MCF 10A (cell line): ENCODE results near the gene RPL12. TPM values are rescaled to one million over a fixed set of nuclear protein-coding genes. Genes with fewer than 3 reads are reported as not detected.

ENCODE experiments used
- BruUV-seq: library from RNA; stranded (reverse); fragments of 400-500 nt; replicated peaks from 2 replicates; lab custom pipeline; 2021; lab: Mats Ljungman, UMichigan
- CTCF ChIA-PET: fragments of 300-600 bp; sonication (Branson Sonifier 250); formaldehyde crosslinking; extraction: SDS; loops from one replicate; lab custom pipeline; 2021; ENCODE audit warnings: antibody characterized with exemption, inconsistent platforms; lab: Yijun Ruan, JAX
- POLR2A ChIA-PET: fragments of 300-600, 350-650 bp; sonication (Branson Sonifier 250); formaldehyde crosslinking; extraction: SDS; loops from one replicate; lab custom pipeline; 2020; ENCODE audit warnings: antibody characterized with exemption, inconsistent platforms; lab: Yijun Ruan, JAX
- DNase-seq: peaks from one replicate; pipeline ENCODE4 v3.0.0-alpha.2; 2018; ENCODE audit not compliant: unreplicated experiment
- H3K27ac Mint-ChIP-seq: one replicate; pipeline ENCODE4 v1.8.0; 2022; ENCODE audit warnings: mild to moderate bottlenecking, low read depth, mixed read lengths; ENCODE audit not compliant: unreplicated experiment
- H3K27me3 Mint-ChIP-seq: one replicate; pipeline ENCODE4 v1.8.0; 2022; ENCODE audit warnings: mixed read lengths; ENCODE audit not compliant: insufficient read depth, unreplicated experiment
- H3K36me3 Mint-ChIP-seq: one replicate; pipeline ENCODE4 v1.8.0; 2022; ENCODE audit warnings: mild to moderate bottlenecking, moderate library complexity, mixed read lengths; ENCODE audit not compliant: insufficient read depth, unreplicated experiment
- H3K4me1 Mint-ChIP-seq: one replicate; pipeline ENCODE4 v1.8.0; 2022; ENCODE audit warnings: mixed read lengths; ENCODE audit not compliant: insufficient read depth, unreplicated experiment
- H3K4me3 Mint-ChIP-seq: one replicate; pipeline ENCODE4 v1.8.0; 2022; ENCODE audit warnings: mild to moderate bottlenecking, moderate library complexity, mixed read lengths; ENCODE audit not compliant: unreplicated experiment
- H3K9me3 Mint-ChIP-seq: one replicate; pipeline ENCODE4 v1.8.0; 2022; ENCODE audit warnings: mixed read lengths; ENCODE audit not compliant: unreplicated experiment
- intact Hi-C: fragments of 100-400 bp; cut with micrococcal nuclease; formaldehyde crosslinking; loops from 2 replicates; pipeline ENCODE4 v1.14.1; 2022
- total RNA-seq: library from RNA; stranded (reverse); gene quantifications from 2 replicates; pipeline ENCODE4 v1.2.3, GENCODE V29; 2022
- TF ChIP-seq, protein P1 (sequence below): fragments of 200-600 bp; IDR thresholded peaks from one replicate; pipeline ENCODE4 v1.8.0; 2022; ENCODE audit warnings: antibody characterized with exemption, mild to moderate bottlenecking; ENCODE audit not compliant: unreplicated experiment

Gene RPL12
- total RNA-seq, 1 experiment from 2014 or later, result 3,086 TPM

DNA sequence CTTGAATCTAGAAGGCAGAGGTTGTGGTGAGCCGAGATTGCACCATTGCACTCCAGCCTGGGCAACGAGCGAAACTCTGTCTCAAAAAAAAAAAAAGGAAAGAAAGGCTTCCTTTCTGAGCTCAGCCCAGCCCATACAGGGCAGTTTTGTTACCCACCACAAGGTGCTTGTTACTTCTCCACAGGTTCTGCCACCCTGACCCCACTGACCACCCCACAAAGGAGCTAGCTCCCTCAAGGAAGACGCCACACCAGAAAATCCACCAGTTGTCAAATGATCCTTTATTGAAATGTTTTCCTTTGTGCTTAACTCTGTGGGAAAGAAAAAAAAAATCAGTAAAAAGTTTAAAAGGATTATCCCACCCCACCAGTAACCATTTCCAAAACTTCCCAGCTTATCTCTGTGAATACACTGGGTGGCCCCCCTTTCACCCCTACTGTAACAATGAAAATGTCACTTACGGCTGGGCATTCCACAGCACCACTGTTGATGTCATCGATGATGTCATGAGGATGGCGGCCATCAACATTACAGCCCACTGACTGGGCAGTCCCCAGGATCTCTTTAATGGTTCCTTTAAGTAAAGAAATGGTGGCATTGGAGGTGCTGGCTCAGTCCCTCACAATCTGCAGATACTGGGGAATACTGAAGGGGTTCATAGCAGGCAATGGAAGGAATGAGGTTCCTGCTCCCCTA lies 3.6 kb downstream of the RPL12 start:
- DNase-seq, result no peak
- POLR2A ChIA-PET, result interaction anchor here (1.0 to 2.7 kb wide), 6 partner anchors 12 to 233 kb away, joined by 3 to 17 read pairs (median 4); partner anchors contain the start of genes SLC2A8 and ZNF79
- TF ChIP-seq, protein P1, sequence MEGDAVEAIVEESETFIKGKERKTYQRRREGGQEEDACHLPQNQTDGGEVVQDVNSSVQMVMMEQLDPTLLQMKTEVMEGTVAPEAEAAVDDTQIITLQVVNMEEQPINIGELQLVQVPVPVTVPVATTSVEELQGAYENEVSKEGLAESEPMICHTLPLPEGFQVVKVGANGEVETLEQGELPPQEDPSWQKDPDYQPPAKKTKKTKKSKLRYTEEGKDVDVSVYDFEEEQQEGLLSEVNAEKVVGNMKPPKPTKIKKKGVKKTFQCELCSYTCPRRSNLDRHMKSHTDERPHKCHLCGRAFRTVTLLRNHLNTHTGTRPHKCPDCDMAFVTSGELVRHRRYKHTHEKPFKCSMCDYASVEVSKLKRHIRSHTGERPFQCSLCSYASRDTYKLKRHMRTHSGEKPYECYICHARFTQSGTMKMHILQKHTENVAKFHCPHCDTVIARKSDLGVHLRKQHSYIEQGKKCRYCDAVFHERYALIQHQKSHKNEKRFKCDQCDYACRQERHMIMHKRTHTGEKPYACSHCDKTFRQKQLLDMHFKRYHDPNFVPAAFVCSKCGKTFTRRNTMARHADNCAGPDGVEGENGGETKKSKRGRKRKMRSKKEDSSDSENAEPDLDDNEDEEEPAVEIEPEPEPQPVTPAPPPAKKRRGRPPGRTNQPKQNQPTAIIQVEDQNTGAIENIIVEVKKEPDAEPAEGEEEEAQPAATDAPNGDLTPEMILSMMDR, result no peak
- Mint-ChIP-seq H3K36me3 (peaks cover 86% of the 10 kb centered on the region), H3K4me1 (peaks cover 51% of the 10 kb centered on the region), H3K27ac (peak overlapping the region; percentile 97), H3K4me3 (peak overlapping the region; percentile 93), H3K27me3 (no peaks in the 10 kb centered on the region), H3K9me3 (no peaks in the 10 kb centered on the region)
- no TSS peak for BruUV-seq
- CTCF ChIA-PET, result no interaction called here
- intact Hi-C loops, result loop anchor here (5.0 to 10.0 kb wide), 2 partner anchors 85 to 233 kb away; no protein-coding TSS in a partner anchor

DNA sequence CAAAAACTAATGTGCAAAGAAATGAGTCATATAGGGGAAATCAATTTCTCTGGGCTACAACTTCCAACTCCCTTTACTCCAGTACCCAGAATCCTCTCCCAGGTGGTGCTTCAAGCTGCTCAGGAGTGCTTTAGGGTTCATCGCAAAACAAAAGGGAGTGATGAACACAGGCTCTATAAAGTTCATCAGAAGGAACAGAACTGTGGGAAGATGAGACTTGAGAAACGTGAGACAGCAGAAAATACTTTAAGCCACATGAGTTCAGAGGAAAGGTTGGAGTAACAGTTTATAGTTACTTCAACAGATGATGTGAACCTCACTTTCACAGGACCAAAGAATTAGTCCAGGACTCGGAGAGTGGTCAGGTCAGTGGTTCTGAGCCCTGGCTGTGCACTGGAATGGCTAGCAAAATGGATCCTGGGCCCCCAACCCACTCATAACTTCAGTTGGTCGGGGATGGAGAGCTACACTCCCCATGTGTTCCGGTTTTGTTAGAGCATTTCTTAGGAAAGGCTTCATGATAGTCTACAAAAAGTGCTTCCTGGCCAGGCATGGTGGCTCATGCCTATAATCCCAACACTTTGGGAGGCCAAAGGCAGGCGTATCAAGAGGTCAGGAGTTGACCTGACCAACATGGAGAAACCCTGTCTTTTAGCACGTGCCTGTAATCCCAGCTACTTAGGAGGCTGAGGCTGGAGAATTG lies 4.3 kb downstream of the RPL12 start:
- ChIA-PET POLR2A (interaction anchor here (1.1 to 2.7 kb wide), 4 partner anchors 18 to 232 kb away, joined by 3 to 17 read pairs (median 4); partner anchors contain the start of gene ZNF79), CTCF (no interaction called here)
- Mint-ChIP-seq H3K4me1 (peaks cover 50% of the 10 kb centered on the region), H3K27ac (peak overlapping the region; percentile 66), H3K9me3 (no peaks in the 10 kb centered on the region), H3K4me3 (no peak overlapping the region), H3K36me3 (peaks cover 89% of the 10 kb centered on the region), H3K27me3 (no peaks in the 10 kb centered on the region)
- intact Hi-C loops, result loop anchor here (5.0 to 10.0 kb wide), 2 partner anchors 85 to 232 kb away; no protein-coding TSS in a partner anchor
- DNase-seq, result peak; percentile 16
- TF ChIP-seq, protein P1, result no peak
- no TSS peak for BruUV-seq

DNA sequence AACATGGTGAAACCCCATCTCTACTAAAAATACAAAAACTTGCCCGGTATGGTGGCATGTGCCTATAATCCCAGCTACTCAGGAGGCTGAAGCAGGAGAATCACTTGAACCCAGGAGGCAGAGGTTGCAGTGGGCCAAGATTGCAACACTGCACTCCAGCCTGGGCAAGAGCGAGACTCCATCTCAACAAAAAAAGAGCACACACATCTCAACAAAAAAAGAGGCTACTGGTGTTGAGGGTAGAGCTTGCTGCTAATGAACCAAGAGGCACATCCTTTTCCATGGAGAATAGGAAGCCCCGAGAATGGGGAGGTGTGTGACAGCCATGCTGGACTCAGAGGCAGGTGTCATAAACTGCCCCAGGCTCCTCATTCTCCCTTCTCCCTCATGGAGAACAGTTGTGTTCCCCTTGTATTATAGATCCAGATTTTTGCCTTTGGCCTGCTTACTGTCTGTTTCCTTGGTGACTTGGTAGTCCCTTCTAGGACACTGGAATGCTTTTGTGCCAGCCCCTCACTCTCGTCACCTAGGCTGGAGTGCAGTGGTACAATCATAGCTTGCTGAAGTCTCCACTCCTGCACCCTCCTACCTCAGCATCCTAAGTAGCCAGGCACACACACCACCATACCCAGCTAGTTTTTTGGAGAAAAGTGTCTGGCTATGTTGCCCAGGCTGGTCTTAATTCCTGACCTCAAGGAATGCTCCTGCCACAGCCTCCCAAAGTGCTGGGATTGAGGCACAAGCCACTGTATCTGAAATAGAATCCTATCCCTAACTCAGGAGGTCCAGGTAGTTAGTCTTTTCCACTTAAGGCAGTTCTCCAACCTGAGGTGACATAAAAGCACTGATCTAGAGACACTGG lies 5.1 kb downstream of the RPL12 start:
- TF ChIP-seq, protein P1, result no peak
- Mint-ChIP-seq H3K36me3 (peaks cover 89% of the 10 kb centered on the region), H3K4me3 (no peak overlapping the region), H3K27ac (peak overlapping the region; percentile 66), H3K27me3 (no peaks in the 10 kb centered on the region), H3K4me1 (peaks cover 50% of the 10 kb centered on the region), H3K9me3 (no peaks in the 10 kb centered on the region)
- no TSS peak for BruUV-seq
- intact Hi-C loops, result loop anchor here (5.0 to 10.0 kb wide), 2 partner anchors 84 to 231 kb away; no protein-coding TSS in a partner anchor
- DNase-seq, result peak; percentile 21
- CTCF ChIA-PET, result no interaction called here
- POLR2A ChIA-PET, result interaction anchor here (0.6 to 2.7 kb wide), 3 partner anchors 22 to 231 kb away, joined by 4 to 17 read pairs (median 4); partner anchors contain the start of gene ZNF79
